Ishikawa (cell line): ENCODE results near the gene TRAF4.

Experiments used
- CEBPB ChIP-seq: IDR thresholded peaks from 2 replicates; pipeline ENCODE4 v1.6.1; 2012
- CREB1 ChIP-seq: IDR thresholded peaks from 2 replicates; pipeline ENCODE4 v1.6.1; 2012; ENCODE audit warnings: low read depth
- EGR1 ChIP-seq: IDR thresholded peaks from 2 replicates; pipeline ENCODE4 v1.6.1; 2012
- EP300 ChIP-seq: IDR thresholded peaks from 2 replicates; pipeline ENCODE4 v1.6.1; 2012; ENCODE audit warnings: borderline replicate concordance
- FOXM1 ChIP-seq: IDR thresholded peaks from 2 replicates; pipeline ENCODE4 v1.6.1; 2012; ENCODE audit warnings: low read depth, borderline replicate concordance
- MAX ChIP-seq: IDR thresholded peaks from 2 replicates; pipeline ENCODE4 v1.6.1; 2012
- NFIC ChIP-seq: IDR thresholded peaks from 2 replicates; pipeline ENCODE4 v1.6.1; 2012
- RAD21 ChIP-seq: IDR thresholded peaks from 2 replicates; pipeline ENCODE4 v1.6.1; 2012; ENCODE audit warnings: low read depth
- REST ChIP-seq: IDR thresholded peaks from 2 replicates; pipeline ENCODE4 v1.6.1; 2012; ENCODE audit warnings: low read depth, mild to moderate bottlenecking
- TAF1 ChIP-seq: IDR thresholded peaks from 2 replicates; pipeline ENCODE4 v1.6.1; 2012; ENCODE audit warnings: low read depth, mild to moderate bottlenecking
- TCF12 ChIP-seq: IDR thresholded peaks from 2 replicates; pipeline ENCODE4 v1.6.1; 2012; ENCODE audit warnings: low read depth
- TEAD4 ChIP-seq: IDR thresholded peaks from 2 replicates; pipeline ENCODE4 v1.6.1; 2012
- USF1 ChIP-seq: IDR thresholded peaks from 2 replicates; pipeline ENCODE4 v1.6.1; 2012
- YY1 ChIP-seq: IDR thresholded peaks from 2 replicates; pipeline ENCODE4 v1.6.1; 2012; ENCODE audit warnings: low read depth
- ZBTB7A ChIP-seq: IDR thresholded peaks from 2 replicates; pipeline ENCODE4 v1.6.1; 2012; ENCODE audit warnings: low read depth

Gene TRAF4

GRCh38 chr17:28726226-28726626, 17.6 kb upstream of the TRAF4 start, which contains the start of gene TLCD1:
TSS of gene TLCD1 (minus strand) at chr17:28726233. CDS start at chr17:28726097, 136 bp downstream.
- no peak for TF ChIP-seq NFIC
- no peak for TF ChIP-seq TEAD4
- no peak for TF ChIP-seq FOXM1
- 0 out of 2 replicates have a peak, but pooled peaks have one; percentile 62 for TF ChIP-seq EGR1
- no peak for TF ChIP-seq TCF12
- no peak for TF ChIP-seq ZBTB7A
- no peak for TF ChIP-seq MAX
- TF ChIP-seq RAD21, result no peak

- TF ChIP-seq NFIC (no peak; the same call in 1 of the 2 replicates), EGR1 (0 out of 2 replicates have a peak, but pooled peaks have one; percentile 15), MAX (peak; percentile 30; the same call in 1 of the 2 replicates), EP300 (no peak), REST (no peak), TCF12 (no peak; the same call in 1 of the 2 replicates), ZBTB7A (peak; percentile 93), RAD21 (peak; percentile 99), YY1 (no peak), TEAD4 (0 out of 2 replicates have a peak, but pooled peaks have one; percentile 12), USF1 (0 out of 2 replicates have a peak, but pooled peaks have one; percentile 5), FOXM1 (peak; percentile 33; the same call in 1 of the 2 replicates), CREB1 (no peak), TAF1 (no peak)
Observed at GRCh38 chr17:28726627-28727491, 17.0 kb upstream of the TRAF4 start.

- TF ChIP-seq EGR1, result no peak
- peak; percentile 43 for TF ChIP-seq TAF1
- peak; percentile 41; the same call in 1 of the 2 replicates for TF ChIP-seq ZBTB7A
- TF ChIP-seq CEBPB, result no peak
- TF ChIP-seq FOXM1, result no peak
- no peak for TF ChIP-seq USF1
- no peak; the same call in none of the 2 replicates for TF ChIP-seq MAX
- TF ChIP-seq TEAD4, result no peak
- no peak for TF ChIP-seq REST
- TF ChIP-seq CREB1, result no peak
- TF ChIP-seq YY1, result no peak; the same call in none of the 2 replicates
- no peak for TF ChIP-seq RAD21
- peak; percentile 9; the same call in 1 of the 2 replicates for TF ChIP-seq TCF12
Observed at GRCh38 chr17:28728364-28729200, 15.2 kb upstream of the TRAF4 start, which contains the start of gene NEK8. TSS of gene NEK8 (plus strand) at chr17:28728788. CDS start at chr17:28728814, 26 bp downstream.

GRCh38 chr17:28729950-28730330, 13.9 kb upstream of the TRAF4 start:
- TF ChIP-seq ZBTB7A (no peak), FOXM1 (no peak), REST (no peak), YY1 (no peak), EGR1 (no peak), CREB1 (no peak), TAF1 (no peak), EP300 (no peak)
